Measurements from ENCODE around the gene TCF23. TPM values are rescaled to one million over a fixed set of nuclear protein-coding genes. Genes with fewer than 3 reads are reported as not detected.

TCF23 gene
- total and polyA plus RNA-seq, 2 of the 8 experiments (the other 6 are each of a cell fraction or from before 2014, with no cell fraction given), result 0.02 TPM; not detected in 1

DNA sequence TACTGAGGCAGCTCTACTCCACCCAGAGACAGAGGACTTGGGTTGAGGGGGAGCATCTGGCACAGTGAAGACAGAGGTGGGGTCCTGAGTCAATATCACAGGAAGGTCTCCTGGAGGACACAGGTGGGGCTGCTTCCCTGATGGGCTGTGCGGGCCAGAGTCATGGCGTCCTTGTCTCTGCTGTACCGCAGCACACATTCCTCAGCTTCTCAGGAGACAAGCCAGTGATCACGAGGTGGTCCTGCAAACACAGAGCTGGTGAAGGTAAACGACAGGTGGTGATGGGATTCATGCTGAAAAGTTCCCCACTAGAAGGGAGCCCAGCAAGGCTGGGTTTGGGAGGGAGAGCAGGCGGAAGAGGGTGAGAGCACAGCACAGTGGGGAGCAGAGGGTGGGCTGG, 9.7 kb downstream of the TCF23 start:
- Histone ChIP-seq H2BK15ac (ENCODE audit: low read length) (no peak overlapping the region), H3K23ac (ENCODE audit: insufficient read length) (no peak overlapping the region), H4K20me1 (replicated peaks in 1 of 2; ENCODE audit: control insufficient read depth in 1 of 2, insufficient read depth in 2 of 2, low read length in 2 of 2) (no peaks in the 10 kb centered on the region), H3K4me2 (ENCODE audit: insufficient read depth in 1 of 2, low read depth in 2 of 2, low read length in 2 of 2) (no peak overlapping the region), H2AFZ (ENCODE audit: low read length) (peak overlapping the region; percentile 70; the same call in 1 of the 2 replicates), H3K79me2 (ENCODE audit: control insufficient read depth in 1 of 2, insufficient read depth in 2 of 2, low read length in 2 of 2) (no peaks in the 10 kb centered on the region), H3K23me2 (ENCODE audit: low read depth, low read length) (no peaks in the 10 kb centered on the region), H4K8ac (ENCODE audit: extremely low read depth, insufficient read depth, low read length) (no peak overlapping the region; the same call in 1 of the 2 replicates), H2BK5ac (ENCODE audit: low read depth, low read length) (no peak overlapping the region; the same call in 1 of the 2 replicates), H3K4me3 (ENCODE audit: extremely low read depth in 1 of 4, insufficient read depth in 2 of 4, low read depth in 3 of 4, low read length in 4 of 4) (no peak overlapping the region), H3K4ac (replicated peaks; ENCODE audit: insufficient read length, low read depth, low read length) (no peak overlapping the region), H3K27me3 (replicated peaks in 1 of 4; ENCODE audit: control insufficient read depth in 3 of 4, extremely low read depth in 1 of 4, insufficient read depth in 3 of 4, low read length in 3 of 4) (no peaks in the 10 kb centered on the region), H3K79me1 (ENCODE audit: low read depth, low read length) (no peaks in the 10 kb centered on the region), H3K27ac (ENCODE audit: low read depth, low read length) (no peak overlapping the region), H2BK120ac (replicated peaks; ENCODE audit: low read depth, low read length) (no peak overlapping the region), H3K9ac (replicated peaks in 1 of 4; ENCODE audit: extremely low read depth in 1 of 4, low read depth in 3 of 4, low read length in 3 of 4) (no peak overlapping the region), H4K5ac (ENCODE audit: insufficient read length, low read depth, low read length) (no peak overlapping the region), H3K36me3 (ENCODE audit: control insufficient read depth in 2 of 4, insufficient read depth in 4 of 4, low read length in 3 of 4) (no peaks in the 10 kb centered on the region), H4K91ac (replicated peaks; ENCODE audit: insufficient read length, low read length) (no peak overlapping the region), H2BK12ac (ENCODE audit: low read depth, low read length) (no peak overlapping the region), H3K9me3 (ENCODE audit: insufficient read depth in 2 of 2, low read depth in 1 of 2, low read length in 1 of 2) (no peaks in the 10 kb centered on the region), H2BK20ac (ENCODE audit: low read length) (no peak overlapping the region; the same call in 1 of the 2 replicates), H3K4me1 (replicated peaks in 1 of 4; ENCODE audit: control insufficient read depth in 3 of 4, insufficient read depth in 4 of 4, low read length in 3 of 4) (no peaks in the 10 kb centered on the region; a peak in 1 of 7 replicates), H3K14ac (ENCODE audit: insufficient read length) (no peak overlapping the region), H3K18ac (ENCODE audit: extremely low read depth, low read length) (no peak overlapping the region), H2AK5ac (ENCODE audit: low read depth, low read length) (no peak overlapping the region), H3K56ac (replicated peaks; ENCODE audit: insufficient read length, low read depth, low read length) (no peak overlapping the region)
- 83% methylated on average over 6 of the region's 6 CpGs; no CpG with 5 or more reads in 1 of the 2 experiments for WGBS, 2 experiments (ENCODE audit: extremely low coverage in 1 of 2, insufficient coverage in 1 of 2, insufficient read length in 1 of 2, insufficient replicate concordance in 2 of 2, low coverage in 1 of 2, low lambda C conversion rate in 2 of 2, missing lambda C conversion rate in 1 of 2)
- FAIRE-seq (no peak), DNase-seq (ENCODE audit: low read depth in 1 of 2, low spot score in 2 of 2) (no peak)
- POLR2A ChIA-PET (ENCODE audit: partially characterized antibody), result interaction anchor here (0.7 to 1.5 kb wide), 6 partner anchors 23 to 62 kb away, joined by 3 to 6 read pairs (median 3); partner anchors contain the start of gene PREB
- CTCF ChIA-PET (ENCODE audit: partially characterized antibody), result interaction anchor here (0.9 to 4.6 kb wide), 11 partner anchors 8 to 141 kb away, joined by 3 to 36 read pairs (median 4); partner anchors contain the start of gene KHK
- TF ChIP-seq TEAD4 (IDR thresholded peaks at IDR 0.05; ENCODE audit: low read depth, low read length) (no peak), NRF1 (IDR thresholded peaks at IDR 0.05; ENCODE audit: low read depth, low read length) (no peak), FOSL1 (IDR thresholded peaks at IDR 0.05; ENCODE audit: insufficient read depth, low read depth, low read length) (no peak), HDAC6 (IDR thresholded peaks at IDR 0.05; ENCODE audit: low read depth, low read length) (no peak)
- TF ChIP-seq, protein P1, sequence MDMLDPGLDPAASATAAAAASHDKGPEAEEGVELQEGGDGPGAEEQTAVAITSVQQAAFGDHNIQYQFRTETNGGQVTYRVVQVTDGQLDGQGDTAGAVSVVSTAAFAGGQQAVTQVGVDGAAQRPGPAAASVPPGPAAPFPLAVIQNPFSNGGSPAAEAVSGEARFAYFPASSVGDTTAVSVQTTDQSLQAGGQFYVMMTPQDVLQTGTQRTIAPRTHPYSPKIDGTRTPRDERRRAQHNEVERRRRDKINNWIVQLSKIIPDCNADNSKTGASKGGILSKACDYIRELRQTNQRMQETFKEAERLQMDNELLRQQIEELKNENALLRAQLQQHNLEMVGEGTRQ (IDR thresholded peaks at IDR 0.05; ENCODE audit: low read length), result no peak
